SK-N-MC (cell line): Measurements from ENCODE around the gene LOC128125822.

Source experiments
- DNase-seq: peaks from one replicate; pipeline ENCODE4 v3.0.0-alpha.2; 2011; ENCODE audit warnings: low read depth, low spot score
- H3K27ac ChIP-seq: fragments of 200-600 bp; sonication (generic); 2 replicates; pipeline ENCODE4 v1.5.1; 2016; ENCODE audit warnings: mixed run types
- H3K36me3 ChIP-seq: fragments of 200-600 bp; sonication (generic); 2 replicates; pipeline ENCODE4 v1.6.1; 2017; ENCODE audit warnings: antibody characterized with exemption, low read length, mixed read lengths; ENCODE audit not compliant: insufficient read depth
- H3K4me3 ChIP-seq: fragments of 200-600 bp; sonication (generic); 2 replicates; pipeline ENCODE4 v1.5.1; 2016
- H3K9ac ChIP-seq: fragments of 200-600 bp; sonication (generic); 2 replicates; pipeline ENCODE4 v1.8.0; 2017; ENCODE audit warnings: mixed run types, mixed read lengths; ENCODE audit not compliant: insufficient read length
- H3K9me3 ChIP-seq: fragments of 200-600 bp; sonication (generic); 2 replicates; pipeline ENCODE4 v1.6.1; 2017; ENCODE audit warnings: low read depth, mild to moderate bottlenecking, antibody characterized with exemption, low read length, moderate library complexity, mixed read lengths
- EZH2 ChIP-seq: fragments of 200-600 bp; sonication (generic); IDR thresholded peaks from one replicate; pipeline ENCODE4 v1.6.1; 2017; ENCODE audit warnings: antibody characterized with exemption
- FOXP2 ChIP-seq: optimal IDR thresholded peaks from 2 replicates; pipeline ENCODE3; 2011; ENCODE audit warnings: mild to moderate bottlenecking, moderate library complexity; ENCODE audit not compliant: insufficient read depth; ENCODE audit errors: extremely low read length, control extremely low read depth
- POLR2AphosphoS5 ChIP-seq: IDR thresholded peaks from 2 replicates; pipeline ENCODE4 v1.6.1; 2012; ENCODE audit warnings: mild to moderate bottlenecking, low read depth, low read length, borderline replicate concordance

Gene LOC128125822

DNA sequence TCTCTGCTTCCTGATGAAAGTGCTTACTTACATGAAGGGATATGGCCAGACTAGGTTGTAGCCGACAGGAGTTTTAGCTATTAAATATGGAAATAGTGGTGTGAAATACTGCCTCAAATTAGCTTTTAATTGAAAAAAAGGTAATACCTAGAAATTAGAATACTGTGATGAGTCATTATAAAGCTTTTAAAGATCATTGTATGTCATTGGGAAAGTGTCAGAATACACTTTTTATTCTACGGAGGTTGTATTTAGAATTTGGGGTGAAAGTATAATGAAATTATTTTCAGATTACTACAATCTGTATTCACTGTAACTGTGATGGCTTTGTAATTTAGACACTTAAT, 2.2 kb downstream of the LOC128125822 start:
- no peak for DNase-seq
- H3K9me3 ChIP-seq, result no peaks in the 10 kb centered on the region
- peak overlapping the region; percentile 93 for H3K4me3 ChIP-seq
- no peak for TF ChIP-seq POLR2AphosphoS5
- no peak for TF ChIP-seq EZH2
- no peak for TF ChIP-seq FOXP2
- no peak overlapping the region for H3K9ac ChIP-seq
- H3K27ac ChIP-seq, result no peak overlapping the region
- H3K36me3 ChIP-seq, result peaks cover 39% of the 10 kb centered on the region

- TF ChIP-seq POLR2AphosphoS5 (no peak), EZH2 (no peak), FOXP2 (no peak)
- Histone ChIP-seq H3K4me3 (no peak overlapping the region), H3K27ac (no peak overlapping the region), H3K9ac (no peak overlapping the region), H3K36me3 (peaks cover 56% of the 10 kb centered on the region), H3K9me3 (no peaks in the 10 kb centered on the region)
- no peak for DNase-seq
Observed at GRCh38 chr6:63576147-63576772, 4.0 kb downstream of the LOC128125822 start.

DNA sequence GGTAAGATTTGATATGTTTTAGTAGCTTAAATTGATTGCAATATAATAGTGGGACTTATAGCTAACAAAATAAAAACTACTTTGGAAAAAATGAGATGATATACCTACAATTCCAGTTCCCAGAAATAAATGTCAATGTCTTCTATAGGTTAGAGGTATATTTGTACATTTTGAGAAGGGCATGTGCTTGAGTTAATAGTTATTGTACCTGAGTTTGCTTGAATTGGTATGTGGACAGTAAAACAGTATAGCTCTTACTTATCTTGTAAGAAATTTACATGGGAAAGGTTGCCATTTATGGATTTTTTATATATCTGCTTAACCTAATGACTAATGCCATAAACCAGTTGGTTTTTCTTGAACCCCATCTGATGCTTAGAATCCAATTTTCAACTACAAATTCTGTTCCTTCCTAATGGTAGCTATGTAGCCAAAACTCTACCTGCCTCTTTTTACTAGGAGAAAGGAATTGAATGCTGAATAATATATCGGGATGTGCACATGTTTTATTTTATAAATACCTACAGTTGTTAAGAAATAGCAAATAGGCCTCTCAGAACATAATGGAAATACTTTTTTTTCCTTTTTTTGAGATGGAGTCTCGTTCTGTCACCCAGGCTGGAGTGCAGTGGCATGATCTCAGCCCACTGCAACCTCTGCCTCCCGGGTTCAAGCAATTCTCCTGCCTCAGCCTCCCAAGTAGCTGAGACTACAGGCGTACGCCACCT, 4.9 kb downstream of the LOC128125822 start:
- TF ChIP-seq EZH2 (no peak), FOXP2 (no peak), POLR2AphosphoS5 (no peak)
- no peak for DNase-seq
- Histone ChIP-seq H3K9me3 (no peaks in the 10 kb centered on the region), H3K36me3 (peaks cover 63% of the 10 kb centered on the region), H3K4me3 (no peak overlapping the region), H3K9ac (no peak overlapping the region), H3K27ac (no peak overlapping the region)

- TF ChIP-seq POLR2AphosphoS5 (no peak), EZH2 (no peak), FOXP2 (no peak)
- Histone ChIP-seq H3K9ac (no peak overlapping the region), H3K4me3 (no peak overlapping the region), H3K9me3 (no peaks in the 10 kb centered on the region), H3K27ac (no peak overlapping the region), H3K36me3 (peaks cover 74% of the 10 kb centered on the region)
- no peak for DNase-seq
Observed at GRCh38 chr6:63578757-63579156, 6.5 kb downstream of the LOC128125822 start.

DNA sequence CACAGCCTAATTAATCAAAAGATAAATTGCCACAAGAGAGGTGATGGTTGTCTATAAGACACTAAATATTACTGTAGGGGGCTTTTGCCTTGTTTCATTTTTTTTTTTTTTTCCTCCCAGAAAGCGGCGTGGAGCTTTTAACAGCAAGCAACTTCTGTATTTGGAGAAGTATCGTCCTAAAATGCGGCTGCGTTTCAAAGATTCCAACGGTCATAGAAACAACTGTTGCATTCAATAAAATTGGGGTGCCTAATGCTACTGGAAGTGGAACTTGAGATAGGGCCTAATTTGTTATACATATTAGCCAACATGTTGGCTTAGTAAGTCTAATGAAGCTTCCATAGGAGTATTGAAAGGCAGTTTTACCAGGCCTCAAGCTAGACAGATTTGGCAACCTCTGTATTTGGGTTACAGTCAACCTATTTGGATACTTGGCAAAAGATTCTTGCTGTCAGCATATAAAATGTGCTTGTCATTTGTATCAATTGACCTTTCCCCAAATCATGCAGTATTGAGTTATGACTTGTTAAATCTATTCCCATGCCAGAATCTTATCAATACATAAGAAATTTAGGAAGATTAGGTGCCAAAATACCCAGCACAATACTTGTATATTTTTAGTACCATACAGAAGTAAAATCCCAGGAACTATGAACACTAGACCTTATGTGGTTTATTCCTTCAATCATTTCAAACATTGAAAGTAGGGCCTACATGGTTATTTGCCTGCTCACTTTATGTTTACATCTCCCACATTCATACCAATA, 7.8 kb downstream of the LOC128125822 start:
- peaks cover 68% of the 10 kb centered on the region for H3K36me3 ChIP-seq
- H3K4me3 ChIP-seq, result no peak overlapping the region
- no peaks in the 10 kb centered on the region for H3K9me3 ChIP-seq
- no peak for TF ChIP-seq FOXP2
- no peak for TF ChIP-seq POLR2AphosphoS5
- no peak for TF ChIP-seq EZH2
- H3K27ac ChIP-seq, result no peak overlapping the region
- no peak overlapping the region for H3K9ac ChIP-seq
- DNase-seq, result no peak

DNA sequence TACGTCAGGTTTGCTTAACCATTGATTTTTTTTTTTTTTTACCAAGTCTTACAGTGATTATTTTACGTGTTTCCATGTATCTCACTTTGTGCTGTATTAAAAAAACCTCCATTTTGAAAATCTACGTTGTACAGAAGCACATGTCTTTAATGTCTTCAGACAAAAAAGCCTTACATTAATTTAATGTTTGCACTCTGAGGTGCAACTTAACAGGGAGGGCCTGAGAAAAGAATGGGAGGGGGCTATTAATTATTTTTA, 8.4 kb downstream of the LOC128125822 start:
- DNase-seq, result no peak
- Histone ChIP-seq H3K27ac (no peak overlapping the region), H3K4me3 (no peak overlapping the region), H3K9ac (no peak overlapping the region), H3K36me3 (peaks cover 68% of the 10 kb centered on the region), H3K9me3 (no peaks in the 10 kb centered on the region)
- TF ChIP-seq EZH2 (no peak), POLR2AphosphoS5 (no peak), FOXP2 (no peak)

DNA sequence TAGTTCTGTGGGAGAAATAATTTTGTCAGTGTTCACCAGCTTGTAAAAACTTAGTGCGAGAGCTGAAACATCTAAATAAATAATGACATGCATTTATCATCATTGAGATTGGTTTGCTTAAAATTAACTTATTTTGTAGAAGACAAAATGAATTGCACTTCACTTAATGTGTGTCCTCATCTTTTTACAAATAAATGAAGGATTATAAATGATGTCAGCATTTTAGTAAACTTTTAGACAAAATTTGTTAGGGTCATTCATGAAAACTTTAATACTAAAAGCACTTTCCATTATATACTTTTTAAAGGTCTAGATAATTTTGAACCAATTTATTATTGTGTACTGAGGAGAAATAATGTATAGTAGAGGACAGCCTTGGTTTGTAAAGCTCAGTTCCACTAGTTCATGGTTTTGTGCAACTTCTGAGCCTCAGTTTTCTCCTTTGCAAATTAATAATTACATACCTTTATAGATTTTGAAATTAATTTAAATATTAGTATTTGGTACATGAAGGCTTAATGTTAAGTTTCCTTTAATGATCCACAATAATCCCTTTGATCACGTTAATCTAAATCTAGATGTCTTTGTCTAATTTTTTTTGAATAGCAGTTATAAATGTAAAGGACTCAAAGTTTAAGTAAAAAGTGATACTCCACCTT, 9.2 kb downstream of the LOC128125822 start:
- H3K36me3 ChIP-seq, result peaks cover 64% of the 10 kb centered on the region

More for the DNA sequence above, 9.2 kb downstream of the LOC128125822 start:
- Histone ChIP-seq H3K27ac (no peak overlapping the region), H3K4me3 (no peak overlapping the region), H3K9ac (no peak overlapping the region), H3K9me3 (no peaks in the 10 kb centered on the region)
- no peak for TF ChIP-seq POLR2AphosphoS5
- TF ChIP-seq EZH2, result no peak
- no peak for TF ChIP-seq FOXP2
- DNase-seq, result no peak
